HG03521 (cell line): ENCODE results near the gene STRIT1.
"Not testable (repeated sequence)": the region's sequence is repeated elsewhere in the genome, so short reads cannot be mapped to it uniquely, and the experiment has no call there.

Experiments
- ATAC-seq: cut with Tn5 transposase; IDR thresholded peaks from one replicate; pipeline ENCODE4 v1.9.1; 2021; ENCODE audit warnings: mild to moderate bottlenecking, moderate library complexity; ENCODE audit not compliant: unreplicated experiment

STRIT1 gene

DNA sequence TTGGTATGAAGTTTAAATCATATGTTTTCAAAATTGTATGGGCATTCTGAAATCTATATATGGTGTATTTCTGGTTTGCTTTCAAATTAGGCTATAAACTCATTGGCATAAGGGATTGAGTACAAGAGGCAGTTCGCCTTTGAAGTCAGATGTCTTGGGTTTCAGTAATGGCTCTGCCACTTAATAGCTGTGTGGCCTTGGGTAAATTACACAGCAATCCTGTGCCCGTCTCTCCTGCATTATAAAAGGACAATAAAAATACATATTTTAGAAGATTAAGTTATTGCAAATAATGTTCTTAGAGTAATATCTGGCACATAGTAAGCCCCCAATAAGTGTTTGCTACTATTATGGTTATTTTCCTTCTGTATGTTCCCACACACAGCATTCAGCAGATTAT is 20.4 kb upstream of the STRIT1 start:
- no peak for ATAC-seq

DNA sequence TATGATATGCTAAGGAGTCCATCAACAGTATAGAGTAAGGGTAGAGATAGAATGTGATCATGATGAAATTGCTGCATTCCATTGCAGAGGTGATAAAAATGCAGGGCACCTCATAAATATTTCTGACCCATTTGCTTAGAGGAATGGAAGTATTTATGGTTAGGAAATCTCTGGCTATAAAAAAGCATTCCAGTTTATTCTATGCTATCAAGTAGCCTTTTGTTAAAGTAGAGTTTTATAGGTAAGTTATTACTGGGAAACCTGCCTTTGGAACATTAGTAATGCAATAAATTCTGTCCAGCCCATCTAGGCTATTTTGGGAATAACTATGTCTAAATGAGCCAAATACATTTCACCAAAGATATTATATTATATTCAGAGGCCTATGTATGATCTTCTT is 19.8 kb upstream of the STRIT1 start:
- ATAC-seq = no peak

DNA sequence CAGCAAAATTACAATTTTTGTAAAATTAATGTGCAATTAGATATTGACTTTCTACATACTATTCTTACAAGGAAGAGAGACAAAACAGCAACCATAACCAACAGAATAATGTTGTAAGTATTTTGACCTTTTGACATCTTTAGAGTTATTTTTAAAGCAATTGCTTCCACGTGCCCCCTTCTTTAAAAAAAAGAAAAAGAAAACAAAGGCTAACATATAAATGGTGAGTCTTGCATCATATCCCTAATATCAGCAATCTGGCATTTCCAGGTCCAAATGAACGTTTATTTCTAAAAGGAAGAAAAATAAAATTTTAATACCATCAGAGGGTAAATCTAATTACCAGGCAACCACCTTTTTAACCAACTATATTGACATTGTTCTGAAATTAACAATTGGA is 19.3 kb upstream of the STRIT1 start:
- no peak for ATAC-seq

DNA sequence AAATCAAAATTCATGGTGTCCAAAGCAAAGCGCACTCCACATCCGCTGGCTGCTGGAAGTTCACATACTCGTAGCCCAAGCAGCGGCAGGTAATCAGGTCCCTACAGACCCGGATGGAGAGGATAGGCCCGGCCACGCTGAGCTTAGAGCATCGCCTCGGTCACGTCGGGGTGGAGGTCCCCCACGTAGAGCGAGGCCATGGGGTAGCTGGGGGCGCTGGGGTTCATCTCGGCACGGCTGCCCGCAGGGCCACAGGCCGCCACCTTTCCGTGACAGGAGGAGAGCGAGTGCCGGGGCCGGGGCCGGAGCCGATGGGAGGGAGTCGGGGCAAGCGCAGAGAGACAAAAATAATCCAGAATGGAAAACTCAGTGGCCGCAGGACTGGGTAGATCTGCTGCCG is 16.1 kb upstream of the STRIT1 start:
- ATAC-seq = no peak

DNA sequence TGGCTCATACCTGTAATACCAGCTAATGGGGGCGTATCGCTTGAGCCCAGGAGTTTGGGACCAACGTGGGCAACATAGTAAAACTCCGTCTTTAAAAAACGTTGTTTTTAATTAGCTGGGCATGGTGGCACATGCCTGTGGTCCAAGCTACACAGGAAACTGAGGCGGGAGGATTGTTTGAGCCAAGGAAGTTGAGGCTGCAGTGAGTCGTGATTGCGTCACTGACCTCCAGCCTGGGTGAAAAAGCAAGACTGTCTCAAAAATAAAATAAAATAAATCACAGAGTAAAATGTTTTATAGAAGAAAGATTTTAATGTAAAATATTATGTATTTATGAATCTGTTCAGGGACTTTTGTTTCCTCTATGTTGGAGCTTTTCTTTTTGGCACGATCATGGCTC is 15.3 kb upstream of the STRIT1 start:
- no peak for ATAC-seq

DNA sequence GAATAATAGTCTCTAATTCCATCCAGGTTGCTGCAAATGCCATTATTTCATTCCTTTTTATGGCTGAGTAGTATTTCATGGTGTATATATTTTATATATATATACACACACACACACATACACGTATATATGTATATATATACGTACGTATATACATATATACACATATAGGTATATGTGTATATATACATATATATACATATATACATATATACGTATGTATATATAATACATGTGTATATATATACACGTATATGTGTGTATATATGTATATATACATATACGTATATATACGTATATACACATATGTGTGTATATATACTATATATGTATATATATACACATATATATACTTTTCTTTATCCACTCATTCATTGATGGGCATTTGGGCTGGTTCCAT is 13.7 kb upstream of the STRIT1 start:
- no peak for ATAC-seq

DNA sequence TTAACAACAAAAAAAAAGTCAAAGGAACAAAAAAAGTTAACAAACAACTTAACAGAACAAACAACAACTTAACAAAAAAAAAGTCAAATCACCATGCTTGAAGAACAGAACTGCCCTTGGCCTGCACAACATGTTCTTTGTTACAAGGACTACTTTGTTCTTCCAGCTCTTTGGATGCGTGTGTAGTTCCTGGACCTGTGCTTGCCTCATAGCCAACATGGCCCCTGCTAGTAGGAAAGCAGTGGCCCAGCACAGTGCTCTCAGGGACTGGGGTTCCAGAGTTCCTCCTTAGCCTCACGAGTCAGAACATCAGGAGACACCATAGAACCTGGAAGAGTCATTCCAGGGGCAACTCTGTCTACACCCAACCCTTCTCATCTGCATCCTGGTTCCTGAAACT is 10.9 kb upstream of the STRIT1 start:
- no peak for ATAC-seq

DNA sequence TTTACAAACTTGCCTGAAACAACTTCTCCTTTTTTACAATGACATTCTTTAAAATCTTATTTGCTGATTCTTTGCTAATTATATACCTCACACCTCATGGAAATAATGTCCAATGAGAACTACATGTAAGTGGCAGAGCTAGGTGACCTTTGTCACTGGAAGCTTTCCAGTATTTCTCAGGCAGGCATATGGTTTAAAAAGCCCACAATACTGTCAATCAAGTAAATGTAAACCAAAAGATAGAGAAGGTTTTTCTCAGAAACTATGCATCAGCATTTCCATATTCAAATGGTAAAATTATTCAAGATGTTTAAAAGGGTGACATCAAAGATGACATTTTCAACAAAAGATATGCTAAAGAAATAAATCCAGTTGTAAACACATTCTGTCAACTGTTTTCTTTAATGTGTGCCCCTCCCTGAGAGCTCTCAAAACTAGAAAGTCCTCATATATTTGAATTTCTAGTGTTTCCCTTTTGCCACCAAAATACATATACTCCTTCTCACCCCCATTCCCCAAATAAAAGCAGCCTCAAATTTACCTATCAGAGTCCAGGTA is 10.1 kb upstream of the STRIT1 start:
- ATAC-seq = no peak

DNA sequence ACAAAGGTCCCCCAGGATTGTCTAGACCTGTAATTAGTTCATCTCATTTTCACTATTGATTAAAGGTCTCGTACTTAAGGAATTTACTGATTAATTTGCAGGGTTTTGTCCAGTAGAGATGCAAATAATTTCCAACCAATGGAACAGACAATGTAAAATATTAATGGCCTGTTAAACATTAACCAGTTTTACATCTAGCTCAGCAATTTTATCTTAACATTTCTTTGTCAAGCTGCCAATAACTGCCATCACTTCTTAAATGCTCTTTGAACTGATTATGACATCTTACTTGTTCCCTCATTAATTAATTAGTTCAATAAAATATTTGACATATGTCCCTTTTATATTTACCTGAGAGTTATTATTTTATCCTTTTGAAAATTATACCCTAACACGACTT is 9.4 kb upstream of the STRIT1 start:
- ATAC-seq = no peak

DNA sequence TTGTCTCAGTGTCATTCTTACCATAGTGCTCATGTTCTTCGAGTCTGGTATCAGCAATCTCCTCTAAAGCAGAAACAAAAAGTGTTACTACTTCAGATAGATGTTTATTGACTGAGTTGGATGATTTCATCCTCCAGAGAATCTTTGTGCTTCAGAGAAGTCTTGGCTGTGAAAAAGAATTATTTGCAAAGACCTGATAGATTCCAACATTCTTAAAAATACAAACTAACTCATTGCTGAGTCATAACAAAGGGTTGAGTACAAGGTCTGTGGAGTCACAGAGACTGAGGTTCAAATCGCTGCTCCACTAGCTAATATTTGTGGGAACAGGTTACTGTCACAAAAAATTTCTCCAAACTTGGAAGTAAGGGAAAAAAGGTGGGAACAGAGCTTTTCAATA is 9.0 kb upstream of the STRIT1 start:
- ATAC-seq = no peak

DNA sequence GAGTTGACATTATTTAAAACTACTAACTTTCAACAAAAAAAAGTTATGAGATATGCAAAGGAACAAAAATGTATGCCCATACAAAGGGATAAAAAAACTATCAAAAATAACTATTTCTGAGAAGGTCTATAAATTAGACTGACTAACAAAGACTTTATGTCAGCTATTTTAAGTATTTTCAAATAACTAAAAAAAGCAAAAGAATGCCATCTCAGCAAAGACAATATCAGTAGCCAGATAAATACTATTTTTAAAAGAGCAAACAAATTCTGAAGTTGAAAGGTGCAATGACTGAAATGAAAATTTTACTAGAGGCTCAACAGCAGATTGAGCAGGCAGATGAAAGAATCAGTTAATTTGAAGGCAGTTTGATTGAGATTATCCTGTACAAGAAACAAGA is 3.6 kb upstream of the STRIT1 start:
- no peak for ATAC-seq

DNA sequence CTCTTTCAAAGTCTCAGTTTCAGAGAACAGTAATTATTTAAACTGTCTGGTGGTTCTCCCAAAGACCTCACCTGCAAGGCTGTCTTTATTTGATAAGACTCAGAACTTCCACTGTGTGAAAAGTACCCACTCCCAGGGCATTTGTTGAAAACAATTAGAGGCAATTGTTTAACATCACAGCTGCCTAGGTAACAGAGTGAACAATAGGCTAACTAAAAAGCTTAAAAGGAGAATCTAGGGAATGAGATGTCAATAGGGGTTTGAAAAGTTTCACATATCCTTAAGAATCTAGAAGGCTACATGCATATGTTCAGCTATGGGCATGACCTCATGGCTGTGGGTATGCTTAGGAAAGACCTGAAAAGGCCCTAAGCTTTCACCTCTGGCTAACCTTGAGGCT is 2.9 kb upstream of the STRIT1 start:
- no peak for ATAC-seq

DNA sequence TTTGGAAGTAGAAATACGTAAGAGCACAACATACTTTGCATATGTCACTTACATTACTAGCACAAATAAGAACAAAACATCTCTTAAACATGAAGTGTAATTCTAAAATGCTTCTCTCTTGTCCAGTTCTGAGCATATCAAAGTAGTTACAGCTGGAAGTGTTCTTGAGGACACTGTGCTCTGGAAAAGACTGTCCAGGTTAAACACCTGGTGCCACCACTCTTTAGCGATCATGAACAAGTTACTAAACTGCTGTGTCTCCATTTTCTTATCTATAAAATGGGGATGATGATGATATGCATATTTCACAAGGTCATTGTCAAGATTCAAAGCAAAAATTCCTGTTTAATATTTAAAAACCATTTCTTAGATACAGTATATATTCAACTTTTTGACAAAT is 790 bp downstream of the STRIT1 start:
- no peak for ATAC-seq

DNA sequence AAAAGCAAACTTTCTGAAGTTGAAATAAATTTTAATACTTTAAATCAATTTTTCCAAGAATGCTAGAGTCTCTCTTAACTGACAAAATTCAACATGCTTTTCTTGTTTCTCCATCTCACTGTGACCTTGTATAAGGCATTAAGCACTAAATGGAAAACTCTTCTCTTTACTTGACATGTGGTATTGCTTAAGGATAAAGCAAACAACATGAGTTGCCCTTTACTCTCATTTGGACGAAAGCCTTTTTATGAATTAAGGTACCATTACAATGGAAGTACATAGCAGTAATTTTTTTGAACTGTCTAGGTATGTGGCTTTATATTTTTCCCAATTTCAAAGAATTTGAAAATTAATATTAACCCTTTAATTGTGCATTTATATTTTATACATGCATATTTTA is 1.4 kb downstream of the STRIT1 start:
- no peak for ATAC-seq

DNA sequence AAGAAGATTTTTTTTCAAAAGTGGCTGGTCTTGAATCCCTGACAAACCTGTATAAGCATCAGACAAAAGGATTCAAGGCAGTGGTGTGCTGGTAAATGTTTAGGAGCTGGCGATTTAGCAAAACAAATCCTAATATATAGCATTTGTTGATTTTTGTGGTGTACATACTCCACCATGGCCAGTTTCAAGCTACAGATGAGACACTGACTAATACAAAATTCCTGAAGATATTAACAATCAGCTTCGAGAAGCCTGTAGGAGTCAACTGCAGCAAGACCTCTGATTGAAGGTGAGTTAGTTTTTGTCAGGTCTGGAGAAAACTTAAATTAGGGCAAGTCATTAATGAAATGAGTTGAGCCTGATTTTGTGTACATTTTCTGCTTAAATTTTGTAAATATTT is 6.7 kb downstream of the STRIT1 start:
- ATAC-seq = no peak

DNA sequence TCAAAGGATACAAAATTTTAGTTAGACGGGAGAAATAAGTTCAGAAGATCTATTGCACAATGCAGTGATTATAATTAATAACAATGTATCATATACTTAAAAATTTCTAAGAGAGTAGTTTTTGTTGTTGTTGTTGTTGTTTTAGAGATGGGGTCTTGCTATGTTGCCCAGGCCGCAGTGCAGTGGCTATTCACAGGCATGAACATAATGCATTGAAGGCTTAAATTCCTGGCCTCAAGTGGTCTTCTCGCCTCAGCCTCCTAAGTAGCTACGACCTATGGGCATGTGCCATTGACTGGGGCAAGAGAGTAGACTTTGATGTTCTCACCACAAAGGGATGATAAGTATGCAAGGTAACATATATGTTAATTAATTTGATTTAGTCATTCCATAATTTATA is 7.5 kb downstream of the STRIT1 start:
- no peak for ATAC-seq

DNA sequence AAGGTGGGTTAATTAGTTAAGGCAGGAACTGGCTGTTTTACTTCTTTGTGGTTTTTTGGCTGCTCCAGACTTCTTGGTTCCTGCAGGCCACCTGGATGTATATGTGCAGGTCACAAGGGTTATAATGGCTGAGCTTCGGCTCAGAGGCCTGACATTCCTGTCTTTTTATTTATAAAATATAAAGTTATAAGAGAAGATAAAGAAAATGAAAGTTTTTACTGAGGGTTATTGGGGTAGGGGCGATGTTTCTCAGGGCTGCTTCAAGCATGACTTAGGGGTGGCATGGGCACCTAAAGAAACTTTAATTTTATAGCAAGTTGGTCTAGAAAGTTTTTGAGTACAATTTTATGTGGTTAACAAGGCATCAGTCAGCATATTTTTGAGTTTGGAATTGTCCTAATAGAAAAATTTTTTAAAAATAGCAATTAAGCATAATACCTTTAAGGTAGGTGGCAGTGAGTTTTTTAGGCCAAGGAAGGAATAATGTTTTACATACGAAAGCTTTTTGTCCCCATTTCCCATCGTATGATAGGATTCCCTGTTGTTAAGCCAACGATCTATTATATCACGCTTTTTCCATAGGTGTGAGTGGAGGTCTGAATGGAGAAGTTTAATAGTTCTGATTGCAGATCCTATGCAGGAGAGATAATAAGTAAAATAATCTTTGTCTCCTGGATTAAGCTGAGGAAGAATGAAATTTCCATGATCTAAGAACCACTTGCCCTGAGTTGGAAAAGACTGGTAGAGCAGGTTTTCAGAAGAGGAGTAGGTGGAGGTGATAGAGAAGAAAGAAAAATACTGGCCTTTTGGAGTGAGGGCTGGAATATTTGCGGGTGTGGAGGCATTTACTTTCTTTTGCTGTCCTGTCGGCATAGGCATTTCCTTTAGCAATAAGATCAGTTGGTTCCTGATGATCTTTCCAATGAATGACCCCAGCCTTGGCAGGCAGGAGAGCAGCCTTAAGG is 10.1 kb downstream of the STRIT1 start:
- no peak for ATAC-seq

DNA sequence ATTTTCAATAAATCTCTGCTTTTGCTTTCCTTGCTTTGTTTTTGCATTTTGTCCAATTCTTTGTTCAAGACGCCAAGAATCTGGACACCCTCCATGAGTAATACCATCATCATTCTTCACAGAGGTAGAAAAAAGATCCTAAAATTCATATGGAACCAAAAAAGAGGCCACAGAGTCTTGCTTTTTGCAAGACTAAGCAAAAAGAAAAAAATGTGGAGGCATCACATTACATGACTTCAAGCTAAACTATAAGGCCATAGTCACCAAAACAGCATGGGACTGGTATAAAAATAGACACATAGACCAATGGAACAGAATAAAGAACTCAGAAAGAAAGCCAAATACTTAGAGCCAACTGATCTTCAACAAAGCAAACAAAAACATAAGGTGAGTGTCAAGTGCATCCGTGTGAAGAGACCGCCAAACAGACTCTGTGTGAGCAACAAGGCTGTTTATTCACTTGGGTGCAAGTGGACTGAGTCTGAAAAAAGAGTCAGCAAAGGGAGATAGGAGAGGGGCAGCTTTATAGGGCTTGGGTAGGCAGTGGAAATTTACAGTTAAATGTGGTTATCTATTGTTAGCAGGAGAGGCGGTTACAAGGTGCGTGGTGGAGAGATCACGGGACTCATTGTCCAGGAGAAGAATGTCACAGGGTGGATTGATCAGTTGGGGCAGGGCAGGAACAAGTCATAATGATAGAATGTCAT is 10.9 kb downstream of the STRIT1 start:
- no peak for ATAC-seq

DNA sequence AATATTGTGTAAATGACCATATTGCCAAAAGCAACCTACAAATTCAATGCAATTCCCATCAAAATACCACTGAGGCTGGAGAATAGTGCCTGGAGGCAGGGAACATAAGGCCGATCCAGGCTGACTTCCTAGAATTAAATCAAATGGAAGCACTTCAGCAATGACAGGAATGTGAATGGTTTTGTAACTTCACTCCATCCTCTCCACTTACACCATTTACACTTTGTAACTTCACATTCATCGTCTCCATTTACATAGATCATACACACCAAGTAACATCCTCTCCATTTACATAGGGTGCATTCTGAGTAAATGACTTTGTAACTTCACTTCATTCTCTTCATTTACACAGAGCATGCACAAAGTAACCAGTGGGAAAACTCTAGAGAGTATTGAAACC is 11.6 kb downstream of the STRIT1 start:
- no peak for ATAC-seq

DNA sequence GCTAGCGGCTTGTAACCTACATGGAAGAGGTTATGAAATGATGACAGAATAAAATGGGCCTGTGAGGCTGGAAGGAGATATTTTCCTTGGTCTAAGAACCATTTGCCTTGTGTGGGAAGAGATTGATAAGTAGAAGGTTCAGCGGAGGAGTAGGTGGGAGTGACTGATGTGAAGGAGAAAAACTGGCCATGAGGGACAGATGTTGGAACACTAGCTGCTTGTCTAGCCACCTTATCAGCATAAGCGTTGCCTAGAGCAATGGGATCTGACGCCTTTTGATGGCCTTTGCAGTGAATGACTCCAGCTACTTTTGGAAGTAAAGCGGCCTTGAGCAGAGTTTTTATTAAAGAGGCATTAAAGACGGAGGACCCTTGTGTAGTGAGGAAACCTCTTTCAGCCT is 17.4 kb downstream of the STRIT1 start:
- not testable (repeated sequence) for ATAC-seq

DNA sequence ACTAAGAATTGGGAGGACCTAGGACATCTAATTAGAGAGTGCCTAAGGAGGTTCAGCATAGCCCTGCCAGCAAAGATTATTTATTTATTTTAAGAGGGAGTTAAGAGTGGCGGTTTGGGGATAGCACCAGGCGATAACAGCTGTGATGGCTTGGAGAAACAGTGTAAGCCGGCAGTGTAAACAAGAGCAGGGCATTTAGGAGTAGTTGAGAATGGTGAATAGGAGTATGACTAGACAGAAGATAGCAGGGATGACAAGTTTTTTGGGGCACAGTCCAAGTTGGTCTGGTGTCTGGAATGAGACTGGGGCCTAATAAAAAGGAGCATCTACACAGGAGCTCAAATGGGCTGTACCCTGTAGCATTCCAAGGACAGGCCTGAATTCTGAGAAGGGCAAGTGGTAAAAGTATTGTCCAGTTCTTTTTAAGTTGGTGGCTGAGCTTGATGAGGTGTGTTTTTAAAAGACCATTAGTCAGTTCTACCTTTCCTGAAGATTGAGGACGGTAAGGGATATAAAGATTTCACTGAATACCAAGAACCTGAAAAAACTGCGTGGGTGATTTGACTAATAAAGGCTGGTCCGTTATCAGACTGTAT is 18.2 kb downstream of the STRIT1 start:
- ATAC-seq = not testable (repeated sequence)

DNA sequence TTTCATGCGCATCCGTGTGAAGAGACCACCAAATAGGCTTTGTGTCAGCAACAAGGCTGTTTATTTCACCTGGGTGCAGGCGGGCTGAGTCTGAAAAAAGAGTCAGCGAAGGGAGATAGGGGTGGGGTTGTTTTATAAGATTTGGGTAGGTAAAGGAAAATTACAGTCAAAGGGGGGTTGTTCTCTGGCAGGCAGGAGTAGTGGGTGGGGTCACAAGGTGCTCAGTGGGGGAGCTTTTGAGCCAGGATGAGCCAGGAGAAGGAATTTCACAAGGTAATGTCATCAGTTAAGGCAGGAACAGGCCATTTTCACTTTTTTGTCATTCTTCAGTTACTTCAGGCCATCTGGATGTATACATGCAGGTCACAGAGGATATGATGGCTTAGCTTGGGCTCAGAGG is 19.0 kb downstream of the STRIT1 start:
- ATAC-seq = not testable (repeated sequence)
